Stomach (tissue), 4 donors: ENCODE results near the gene COPG1.

ENCODE experiments used
- CTCF ChIP-seq, 7 experiments: fragments of 450-650 bp in 4 of 7; fragments of 200-600 bp in 3 of 7; sonication (generic) in 3 of 7; IDR thresholded peaks; one replicate each; pipeline ENCODE4 v1.5.1; 2016 to 2019; ENCODE audit warnings: antibody characterized with exemption in 7 of 7, control low read depth in 2 of 7, mild to moderate bottlenecking in 1 of 7
- POLR2A ChIP-seq, 4 donors: fragments of 450-650 bp; IDR thresholded peaks; one replicate each; pipeline ENCODE4 v1.6.1; 2016; ENCODE audit warnings: antibody characterized with exemption in 4 of 4, control low read depth in 2 of 4, mild to moderate bottlenecking in 1 of 4, moderate library complexity in 1 of 4
- POLR2AphosphoS5 ChIP-seq, 3 donors: sonication (generic); formaldehyde crosslinking; IDR thresholded peaks; one replicate each; pipeline ENCODE4 v1.6.1; 2016; ENCODE audit warnings: antibody characterized with exemption in 3 of 3

- TF ChIP-seq CTCF (IDR thresholded peaks at IDR 0.05) (no peak), POLR2A (IDR thresholded peaks at IDR 0.05) (no peak), POLR2AphosphoS5 (IDR thresholded peaks at IDR 0.05) (no peak)
These were observed 14.0 kb upstream of the COPG1 start for GRCh38 chr3:129235344-129235917.
